Measurements from ENCODE around the gene ALG1. TPM values are rescaled to one million over a fixed set of nuclear protein-coding genes. Genes with fewer than 3 reads are reported as not detected.

The ALG1 gene
- total RNA-seq, 1 experiment from 2014 or later, result 36.2 TPM

DNA sequence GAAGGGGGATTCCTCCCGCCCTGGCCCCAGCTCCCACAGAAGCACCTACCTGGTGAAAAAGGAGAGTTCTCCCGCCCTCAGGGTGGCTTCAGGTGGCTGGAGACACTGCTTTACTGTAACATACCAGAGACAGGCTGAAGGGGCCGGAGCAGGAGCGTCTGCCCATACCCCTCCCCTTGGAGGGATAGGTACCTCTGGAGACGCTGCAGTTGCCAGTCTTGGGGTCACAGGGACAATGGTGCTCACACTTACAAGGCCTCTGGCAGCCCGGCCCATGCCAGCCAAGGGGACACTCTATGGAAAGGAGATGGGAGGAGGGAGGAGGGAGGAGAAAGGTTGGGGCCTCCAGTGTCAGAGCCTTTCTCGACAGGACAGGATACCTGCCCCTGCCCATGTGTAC is 44.6 kb upstream of the ALG1 start:
- no peak overlapping the region for H2BK120ac ChIP-seq (ENCODE audit: low read depth, low read length, poor library complexity, severe bottlenecking)
- H3K79me1 ChIP-seq (ENCODE audit: insufficient read depth, low read depth, low read length, poor library complexity, severe bottlenecking), result no peaks in the 10 kb centered on the region
- H3K9ac ChIP-seq (ENCODE audit: extremely low read depth, insufficient read length, low read length), result no peak overlapping the region
- no peak overlapping the region for H3K4me2 ChIP-seq (ENCODE audit: insufficient read depth, insufficient read length, low read length)
- no peaks in the 10 kb centered on the region for H3K23me2 ChIP-seq (ENCODE audit: insufficient read length, low read depth, low read length, poor library complexity, severe bottlenecking)
- no peaks in the 10 kb centered on the region for H3K4me1 ChIP-seq (ENCODE audit: insufficient read depth, low read length)
- H3K36me3 Mint-ChIP-seq (ENCODE audit: insufficient read depth in 1 of 3, low read depth in 3 of 3), result no peaks in the 10 kb centered on the region; a peak in 1 of 7 replicates
- peaks cover 4% of the 10 kb centered on the region for H3K27me3 Mint-ChIP-seq (ENCODE audit: low read depth)
- no peak overlapping the region for H3K56ac ChIP-seq (ENCODE audit: insufficient read length, low read depth, low read length)
- H2BK15ac ChIP-seq (ENCODE audit: low read depth, low read length), result no peak overlapping the region
- no peak overlapping the region for H3K14ac ChIP-seq (ENCODE audit: insufficient read depth, low read length)
- no peak overlapping the region for H3K27ac Mint-ChIP-seq
- no peaks in the 10 kb centered on the region for H4K20me1 ChIP-seq (ENCODE audit: control insufficient read depth, insufficient read depth, insufficient read length)
- H3K27me3 ChIP-seq (ENCODE audit: insufficient read depth, low read length), result no peaks in the 10 kb centered on the region
- no peaks in the 10 kb centered on the region for H3K9me3 ChIP-seq (ENCODE audit: control insufficient read depth, low read depth, low read length)
- H3K18ac ChIP-seq (ENCODE audit: insufficient read length, low read depth, low read length), result no peak overlapping the region
- TF ChIP-seq, protein P1, sequence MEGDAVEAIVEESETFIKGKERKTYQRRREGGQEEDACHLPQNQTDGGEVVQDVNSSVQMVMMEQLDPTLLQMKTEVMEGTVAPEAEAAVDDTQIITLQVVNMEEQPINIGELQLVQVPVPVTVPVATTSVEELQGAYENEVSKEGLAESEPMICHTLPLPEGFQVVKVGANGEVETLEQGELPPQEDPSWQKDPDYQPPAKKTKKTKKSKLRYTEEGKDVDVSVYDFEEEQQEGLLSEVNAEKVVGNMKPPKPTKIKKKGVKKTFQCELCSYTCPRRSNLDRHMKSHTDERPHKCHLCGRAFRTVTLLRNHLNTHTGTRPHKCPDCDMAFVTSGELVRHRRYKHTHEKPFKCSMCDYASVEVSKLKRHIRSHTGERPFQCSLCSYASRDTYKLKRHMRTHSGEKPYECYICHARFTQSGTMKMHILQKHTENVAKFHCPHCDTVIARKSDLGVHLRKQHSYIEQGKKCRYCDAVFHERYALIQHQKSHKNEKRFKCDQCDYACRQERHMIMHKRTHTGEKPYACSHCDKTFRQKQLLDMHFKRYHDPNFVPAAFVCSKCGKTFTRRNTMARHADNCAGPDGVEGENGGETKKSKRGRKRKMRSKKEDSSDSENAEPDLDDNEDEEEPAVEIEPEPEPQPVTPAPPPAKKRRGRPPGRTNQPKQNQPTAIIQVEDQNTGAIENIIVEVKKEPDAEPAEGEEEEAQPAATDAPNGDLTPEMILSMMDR (conservative IDR thresholded peaks at IDR 0.05), result no peak
- H3K4ac ChIP-seq (ENCODE audit: low read depth, low read length), result no peak overlapping the region
- H4K91ac ChIP-seq (ENCODE audit: insufficient read length, low read depth, low read length), result no peak overlapping the region
- no peak overlapping the region for H3K27ac ChIP-seq (ENCODE audit: insufficient read length, low read depth, low read length)
- H3K4me1 Mint-ChIP-seq, result peaks cover 9 to 12% of the 10 kb centered on the region in 2 experiments
- no CpG with 5 or more reads among the region's 7 CpGs for WGBS (ENCODE audit: extremely low coverage, insufficient read length, low lambda C conversion rate)
- H4K5ac ChIP-seq (ENCODE audit: insufficient read length, low read depth, low read length), result no peak overlapping the region
- no peak for DNase-seq
- no peak overlapping the region for H4K8ac ChIP-seq (replicated peaks; ENCODE audit: insufficient read length, low read depth, low read length)
- no peak overlapping the region for H3K4me3 Mint-ChIP-seq
- no peak overlapping the region for H3K23ac ChIP-seq (ENCODE audit: insufficient read length, low read depth, low read length)
- H2AK5ac ChIP-seq (ENCODE audit: insufficient read length, low read length), result no peak overlapping the region
- H2AFZ ChIP-seq (ENCODE audit: low read length), result no peak overlapping the region
- H3K9me3 Mint-ChIP-seq, result no peaks in the 10 kb centered on the region
- H2BK12ac ChIP-seq (ENCODE audit: insufficient read length, low read depth, low read length), result no peak overlapping the region
- H2BK5ac ChIP-seq (ENCODE audit: insufficient read length, low read length), result no peak overlapping the region
- H3T11ph ChIP-seq (ENCODE audit: low read length), result no peak overlapping the region
- no peaks in the 10 kb centered on the region for H3K79me2 ChIP-seq (ENCODE audit: insufficient read depth, low read length)
- no peak overlapping the region for H2BK20ac ChIP-seq (ENCODE audit: low read depth, low read length, poor library complexity, severe bottlenecking)
